Hepatocyte (in vitro differentiated cells): ENCODE measurements around the gene CLEC2D.

Experiments used
- EZH2phosphoT487 ChIP-seq: fragments of 200-600 bp; sonication (generic); IDR thresholded peaks from one replicate; pipeline ENCODE4 v1.6.1; 2018; ENCODE audit warnings: antibody characterized with exemption, mild to moderate bottlenecking, low read depth, moderate library complexity; ENCODE audit not compliant: unreplicated experiment, severe bottlenecking
- TF ChIP-seq, protein P1 (sequence below): fragments of 200-600 bp; sonication (generic); IDR thresholded peaks from 2 replicates; pipeline ENCODE4 v1.5.1; 2016; ENCODE audit warnings: antibody characterized with exemption, mild to moderate bottlenecking; ENCODE audit not compliant: poor library complexity

DNA sequence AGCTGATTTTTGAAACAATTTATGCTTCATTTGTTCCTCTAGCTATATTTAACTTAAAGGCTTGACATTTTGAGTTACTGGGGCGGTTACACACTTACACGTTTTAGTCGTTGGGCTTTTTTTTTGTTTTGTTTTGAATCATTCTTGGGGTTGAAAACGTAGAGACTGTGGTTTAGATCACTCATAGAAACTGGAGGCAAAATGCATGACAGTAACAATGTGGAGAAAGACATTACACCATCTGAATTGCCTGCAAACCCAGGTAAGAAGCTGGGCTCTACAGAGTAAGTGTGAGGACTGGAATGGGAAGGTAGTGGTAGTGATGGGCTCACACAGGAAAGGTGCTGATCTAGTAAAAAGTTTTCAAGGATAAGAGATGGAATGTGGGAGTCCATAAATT, at the start of gene CLEC2D:
- TF ChIP-seq, protein P1, sequence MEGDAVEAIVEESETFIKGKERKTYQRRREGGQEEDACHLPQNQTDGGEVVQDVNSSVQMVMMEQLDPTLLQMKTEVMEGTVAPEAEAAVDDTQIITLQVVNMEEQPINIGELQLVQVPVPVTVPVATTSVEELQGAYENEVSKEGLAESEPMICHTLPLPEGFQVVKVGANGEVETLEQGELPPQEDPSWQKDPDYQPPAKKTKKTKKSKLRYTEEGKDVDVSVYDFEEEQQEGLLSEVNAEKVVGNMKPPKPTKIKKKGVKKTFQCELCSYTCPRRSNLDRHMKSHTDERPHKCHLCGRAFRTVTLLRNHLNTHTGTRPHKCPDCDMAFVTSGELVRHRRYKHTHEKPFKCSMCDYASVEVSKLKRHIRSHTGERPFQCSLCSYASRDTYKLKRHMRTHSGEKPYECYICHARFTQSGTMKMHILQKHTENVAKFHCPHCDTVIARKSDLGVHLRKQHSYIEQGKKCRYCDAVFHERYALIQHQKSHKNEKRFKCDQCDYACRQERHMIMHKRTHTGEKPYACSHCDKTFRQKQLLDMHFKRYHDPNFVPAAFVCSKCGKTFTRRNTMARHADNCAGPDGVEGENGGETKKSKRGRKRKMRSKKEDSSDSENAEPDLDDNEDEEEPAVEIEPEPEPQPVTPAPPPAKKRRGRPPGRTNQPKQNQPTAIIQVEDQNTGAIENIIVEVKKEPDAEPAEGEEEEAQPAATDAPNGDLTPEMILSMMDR = no peak
- TF ChIP-seq EZH2phosphoT487 = no peak
